ENCODE results near the gene UNC13B. TPM values are rescaled to one million over a fixed set of nuclear protein-coding genes. Genes with fewer than 3 reads are reported as not detected.
A peak's percentile ranks its signal among the peaks of the same experiment; 100 is the strongest.
"Not testable (repeated sequence)": the region's sequence is repeated elsewhere in the genome, so short reads cannot be mapped to it uniquely, and the experiment has no call there.

The UNC13B gene
- total and polyA plus RNA-seq, 7 donors = 14.6 to 25.6 (median 20.5) TPM

- 12 to 78% methylated on average over 3 of the region's 3 CpGs for WGBS, 2 donors
- H3K4me1 ChIP-seq = peaks cover 0 to 15% (median 13%) of the 10 kb centered on the region in 4 donors
- H3K36me3 ChIP-seq = no peaks in the 10 kb centered on the region
- intact Hi-C loops (cut with DNase I) = loop anchor here (5.0 kb wide), 1 partner anchor 94 kb away; no protein-coding TSS in a partner anchor
- no peak for DNase-seq
- no peaks in the 10 kb centered on the region for H3K9me3 ChIP-seq
- peak overlapping the region in 3 of 4 donors; percentile 92 to 95 (median 94) for H3K27ac ChIP-seq
- no peak overlapping the region for H3K4me3 ChIP-seq
- TF ChIP-seq POLR2AphosphoS5 (IDR thresholded peaks at IDR 0.05) = no peak
- no peak for TF ChIP-seq EP300 (IDR thresholded peaks at IDR 0.05)
- TF ChIP-seq POLR2A (IDR thresholded peaks at IDR 0.05) = no peak
- TF ChIP-seq CTCF (IDR thresholded peaks at IDR 0.05) = no peak
- H3K27me3 ChIP-seq = no peaks in the 10 kb centered on the region
Observed at GRCh38 chr9:35163413-35163812, 1.6 kb downstream of the UNC13B start.

GRCh38 chr9:35164711-35165110 lies 2.9 kb downstream of the UNC13B start:
- intact Hi-C loops (cut with DNase I) = loop anchor here (5.0 kb wide), 1 partner anchor 93 kb away; no protein-coding TSS in a partner anchor
- Histone ChIP-seq H3K27me3 (no peaks in the 10 kb centered on the region), H3K4me3 (no peak overlapping the region), H3K4me1 (peaks cover 0 to 15% (median 13%) of the 10 kb centered on the region in 4 donors), H3K36me3 (no peaks in the 10 kb centered on the region), H3K9me3 (no peaks in the 10 kb centered on the region), H3K27ac (no peak overlapping the region)
- no peak for TF ChIP-seq POLR2A (IDR thresholded peaks at IDR 0.05)
- TF ChIP-seq POLR2AphosphoS5 (IDR thresholded peaks at IDR 0.05) = no peak
- no peak for TF ChIP-seq EP300 (IDR thresholded peaks at IDR 0.05)
- TF ChIP-seq CTCF (IDR thresholded peaks at IDR 0.05) = no peak
- DNase-seq = no peak
- 74 to 79% methylated on average over 3 of the region's 3 CpGs for WGBS, 2 donors

GRCh38 chr9:35167429-35167828 lies 5.6 kb downstream of the UNC13B start:
- H3K9me3 ChIP-seq; intact Hi-C loops (cut with DNase I); H3K4me3 ChIP-seq; H3K27me3 ChIP-seq; DNase-seq; H3K36me3 ChIP-seq; H3K27ac ChIP-seq: not testable (repeated sequence)
- 94 to 97% methylated on average over 1 of the region's 1 CpG for WGBS, 2 donors
- peaks cover 0 to 15% (median 11%) of the 10 kb centered on the region in 4 donors for H3K4me1 ChIP-seq

- no peak for TF ChIP-seq EP300 (IDR thresholded peaks at IDR 0.05)
- TF ChIP-seq POLR2AphosphoS5 (IDR thresholded peaks at IDR 0.05) = no peak
- 92 to 93% methylated on average over 6 of the region's 6 CpGs for WGBS, 2 donors
- Histone ChIP-seq H3K27ac (no peak overlapping the region), H3K4me3 (no peak overlapping the region), H3K36me3 (no peaks in the 10 kb centered on the region), H3K4me1 (peaks cover 0 to 2% (median 0%) of the 10 kb centered on the region in 4 donors), H3K9me3 (no peaks in the 10 kb centered on the region), H3K27me3 (no peaks in the 10 kb centered on the region)
- DNase-seq = no peak
- intact Hi-C loops (cut with DNase I) = no loop called here
Observed at GRCh38 chr9:35168963-35169362, 7.2 kb downstream of the UNC13B start.

GRCh38 chr9:35172878-35173277 lies 11.1 kb downstream of the UNC13B start:
- intact Hi-C loops (cut with DNase I) = no loop called here
- no peak for TF ChIP-seq EP300 (IDR thresholded peaks at IDR 0.05)
- TF ChIP-seq POLR2AphosphoS5 (IDR thresholded peaks at IDR 0.05) = no peak
- TF ChIP-seq CTCF (IDR thresholded peaks at IDR 0.05) = no peak
- TF ChIP-seq POLR2A (IDR thresholded peaks at IDR 0.05) = no peak
- no peak for DNase-seq
- H3K4me1 ChIP-seq = no peaks in the 10 kb centered on the region
- H3K27me3 ChIP-seq = no peaks in the 10 kb centered on the region
- no peaks in the 10 kb centered on the region for H3K36me3 ChIP-seq
- H3K4me3 ChIP-seq = no peak overlapping the region
- H3K27ac ChIP-seq = no peak overlapping the region
- H3K9me3 ChIP-seq = no peaks in the 10 kb centered on the region
- WGBS, 2 donors = 45% methylated on average over 2 of the region's 2 CpGs

- H3K36me3 ChIP-seq = no peaks in the 10 kb centered on the region
- H3K9me3 ChIP-seq = no peaks in the 10 kb centered on the region
- TF ChIP-seq EP300 (IDR thresholded peaks at IDR 0.05) (no peak), POLR2AphosphoS5 (IDR thresholded peaks at IDR 0.05) (no peak), CTCF (IDR thresholded peaks at IDR 0.05) (no peak), POLR2A (IDR thresholded peaks at IDR 0.05) (no peak)
- DNase-seq = no peak
- H3K4me1 ChIP-seq = no peaks in the 10 kb centered on the region
- H3K27me3 ChIP-seq = no peaks in the 10 kb centered on the region
- no peak overlapping the region for H3K4me3 ChIP-seq
- H3K27ac ChIP-seq = no peak overlapping the region
- intact Hi-C loops (cut with DNase I) = no loop called here
Observed at GRCh38 chr9:35177520-35177919, 15.7 kb downstream of the UNC13B start.

Measured in sigmoid colon (tissue), 7 donors.